K562 (cell line): ENCODE results near the gene KIAA0513. TPM values are rescaled to one million over a fixed set of nuclear protein-coding genes. Genes with fewer than 3 reads are reported as not detected.

Experiments used
- ATAC-seq: fragments of 200-7000 bp; cut with Tn5 transposase; 3 replicates; pipeline ENCODE4 v1.9.1; 2020; ENCODE audit warnings: moderate library complexity
- BruUV-seq: library from RNA; stranded (reverse); fragments of 400-500 nt; replicated peaks from 2 replicates; lab custom pipeline; 2021; lab: Mats Ljungman, UMichigan
- CTCF ChIA-PET: fragments of 300-600 bp; formaldehyde crosslinking; extraction: SDS; loops from one replicate; lab custom pipeline; 2021; ENCODE audit warnings: low intra/inter-chr PET ratio; lab: Yijun Ruan, JAX
- POLR2A ChIA-PET: fragments of 300-600, 350-650 bp; sonication (Branson Sonifier 250); formaldehyde crosslinking; extraction: SDS; loops from one replicate; lab custom pipeline; 2021; ENCODE audit warnings: antibody characterized with exemption, inconsistent platforms; lab: Yijun Ruan, JAX
- DNase-seq, 4 experiments: peaks; one replicate each; pipeline versions ENCODE4 v3.0.0 to v3.0.0-alpha.2; 2011 to 2018; ENCODE audit warnings: low spot score in 3 of 4, mixed read lengths in 3 of 4; ENCODE audit errors: extremely low read depth in 1 of 4
- FAIRE-seq: peaks from 2 replicates; lab custom pipeline; 2011; peaks lifted over from hg19 to GRCh38; lab: Jason Lieb, UNC
- H2AFZ ChIP-seq: 2 replicates; pipeline ENCODE4 v1.6.0; 2011; ENCODE audit warnings: low read depth, low read length, control low read depth, inconsistent platforms
- H3K27ac ChIP-seq: fragments of 200-600 bp; 3 replicates; pipeline ENCODE4 v1.8.0; 2011; ENCODE audit warnings: low read depth, mild to moderate bottlenecking, control low read depth, inconsistent platforms, low read length, moderate library complexity, mixed read lengths; ENCODE audit errors: extremely low read depth
- H3K27me3 ChIP-seq, 2 experiments: fragments of 300-600 bp in 1 of 2; 2 replicates in 1 of 2; 3 replicates in 1 of 2; pipeline versions ENCODE4 v1.6.0 to v1.8.0; 2011; ENCODE audit warnings: inconsistent platforms in 2 of 2, low read length in 2 of 2, mild to moderate bottlenecking in 1 of 2, mixed read lengths in 1 of 2, moderate library complexity in 1 of 2; ENCODE audit not compliant: control insufficient read depth in 2 of 2, insufficient read depth in 2 of 2
- H3K36me3 ChIP-seq: fragments of 300-600 bp; 3 replicates; pipeline ENCODE4 v1.8.0; 2011; ENCODE audit warnings: mild to moderate bottlenecking, low read length, inconsistent platforms; ENCODE audit not compliant: control insufficient read depth, insufficient read depth
- H3K4me1 ChIP-seq, 2 experiments: fragments of 200-600 bp in 1 of 2; replicated peaks in 1 of 2; 2 replicates in 1 of 2; 3 replicates in 1 of 2; pipeline versions ENCODE4 v1.5.1 to v1.8.0; 2011; ENCODE audit warnings: inconsistent platforms in 2 of 2, low read length in 2 of 2, mild to moderate bottlenecking in 1 of 2, mixed read lengths in 1 of 2, moderate library complexity in 1 of 2; ENCODE audit not compliant: control insufficient read depth in 2 of 2, insufficient read depth in 2 of 2
- H3K4me2 ChIP-seq: 2 replicates; pipeline ENCODE4 v1.6.1; 2011; ENCODE audit warnings: low read length, control low read depth, inconsistent platforms, mixed read lengths; ENCODE audit not compliant: insufficient read depth
- H3K4me3 ChIP-seq: fragments of 200-600 bp; sonication (generic), shearing (Covaris generic); 2 replicates; pipeline ENCODE4 v1.5.1; 2016; ENCODE audit warnings: control low read depth, inconsistent platforms
- H3K79me2 ChIP-seq: fragments of 200-600 bp; 3 replicates; pipeline ENCODE4 v1.8.0; 2011; ENCODE audit warnings: low read length, inconsistent platforms; ENCODE audit not compliant: control insufficient read depth, insufficient read depth
- H3K9ac ChIP-seq, 2 experiments: 2 replicates each; pipeline versions ENCODE4 v1.6.0 to v1.6.1; 2011; ENCODE audit warnings: low read depth in 2 of 2, low read length in 2 of 2, control low read depth in 1 of 2, inconsistent platforms in 1 of 2, mild to moderate bottlenecking in 1 of 2, mixed read lengths in 1 of 2; ENCODE audit not compliant: insufficient read depth in 1 of 2
- H3K9me1 ChIP-seq: one replicate; pipeline ENCODE4 v1.6.0; 2011; ENCODE audit warnings: inconsistent platforms, mild to moderate bottlenecking, low read length, moderate library complexity; ENCODE audit not compliant: control insufficient read depth, insufficient read depth
- H3K9me3 ChIP-seq: replicated peaks from 2 replicates; pipeline ENCODE4 v1.5.1; 2011; ENCODE audit warnings: low read depth, low read length, inconsistent platforms; ENCODE audit not compliant: control insufficient read depth, insufficient read depth
- H4K20me1 ChIP-seq: replicated peaks from 2 replicates; pipeline ENCODE4 v1.6.1; 2011; ENCODE audit warnings: low read length, inconsistent platforms, mixed read lengths; ENCODE audit not compliant: control insufficient read depth, insufficient read depth
- NCOA2 ChIP-seq, 2 experiments: fragments of 450-650 bp; IDR thresholded peaks; 2 replicates each; pipeline ENCODE4 v1.6.1; 2018; ENCODE audit warnings: mild to moderate bottlenecking in 2 of 2, moderate library complexity in 1 of 2; ENCODE audit not compliant: partially characterized antibody in 2 of 2
- ZNF518B ChIP-seq: fragments of 250-450 bp; sonication (Bioruptor Pico); IDR thresholded peaks from 2 replicates; pipeline ENCODE4 v1.5.0; 2021; ENCODE audit warnings: mild to moderate bottlenecking, moderate library complexity
- WGBS: fragments of 100-300 bp; shearing (Covaris generic); methylation state at CpG from one replicate; pipeline ENCODE4 v1.1.6; 2016; ENCODE audit warnings: low coverage, mixed read lengths; ENCODE audit not compliant: insufficient coverage; ENCODE audit errors: missing lambda C conversion rate; 5-methylcytosine and 5-hydroxymethylcytosine counted together
- in situ Hi-C: fragments of 300-500 bp; cut with MboI; formaldehyde crosslinking; loops from 4 replicates; pipeline ENCODE4 v1.15.0; 2018; ENCODE audit warnings: inconsistent platforms, mixed read lengths
- intact Hi-C: fragments of 100-400 bp; cut with micrococcal nuclease; formaldehyde crosslinking; loops from 2 replicates; pipeline ENCODE4 v1.14.2; 2022
- polyA plus RNA-seq, 8 experiments: library from polyadenylated mRNA; depleted of rRNA in 4 of 8; stranded (reverse) in 5 of 8; unstranded in 3 of 8; fragments of >200 nt; fragmentation: Nextera tagmentation in 2 of 8; fragmentation: Illumina TruSeq in 1 of 8; extraction: Ambion mirVana in 2 of 8; extraction: Trizol in 1 of 8; gene quantifications; 2 replicates each; pipeline versions ENCODE4 v1.2.1 to v1.2.3, GENCODE V29; 2011 to 2014; ENCODE audit warnings: inconsistent platforms in 1 of 8, missing spikeins in 1 of 8
- total RNA-seq, 7 experiments: library from RNA; depleted of rRNA in 6 of 7; stranded (reverse); fragments of >200 nt in 6 of 7; fragmentation: Illumina TruSeq in 2 of 7; extraction: Trizol in 2 of 7; gene quantifications; 2 replicates each; pipeline versions ENCODE4 v1.2.1 to v1.2.3, GENCODE V29; 2011 to 2021; ENCODE audit warnings: low replicate concordance in 1 of 7

The KIAA0513 gene
- total and polyA plus RNA-seq, 9 of the 15 experiments (the other 6 are each of a cell fraction or from before 2014, with no cell fraction given), result 0.18 to 13.7 (median 10.2) TPM

DNA sequence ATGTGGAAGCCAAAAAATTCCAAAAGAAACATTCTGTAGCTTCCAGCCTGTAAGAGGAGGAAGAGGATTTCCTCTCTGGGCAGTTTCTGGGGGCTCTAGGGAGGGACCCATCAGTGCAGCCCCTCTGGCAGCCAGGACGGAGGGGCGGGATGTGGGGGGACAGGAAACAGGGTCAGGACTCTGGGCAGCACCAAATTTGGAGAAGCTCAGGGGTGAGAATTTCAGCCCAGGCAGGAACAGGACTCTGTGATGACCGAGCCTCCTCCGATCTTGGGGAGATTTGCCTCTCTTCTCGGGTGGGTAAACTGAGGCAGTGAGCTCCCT, 103.1 kb downstream of the KIAA0513 start:
- no peak for TF ChIP-seq NCOA2 (IDR thresholded peaks at IDR 0.05; ENCODE audit: partially characterized antibody in 2 of 2)
- TF ChIP-seq ZNF518B (CRISPR knock-in tag), result no peak
- H3K4me3 ChIP-seq, result no peak overlapping the region
- no peak overlapping the region for H3K27ac ChIP-seq
- no peaks in the 10 kb centered on the region; the same call in none of the 2 replicates for H4K20me1 ChIP-seq
- H3K79me2 ChIP-seq, result no peaks in the 10 kb centered on the region
- in situ Hi-C loops (no loop called here), intact Hi-C loops (no loop called here)
- no peak overlapping the region for H3K9ac ChIP-seq
- H3K9me1 ChIP-seq, result no peaks in the 10 kb centered on the region
- H3K9me3 ChIP-seq, result no peaks in the 10 kb centered on the region
- POLR2A ChIA-PET, result interaction anchor here (0.7 to 1.5 kb wide), 3 partner anchors 10 to 186 kb away, joined by 3 read pairs; partner anchors contain the start of gene CIBAR2
- ATAC-seq, result no peak
- 18% methylated on average over 5 of the region's 5 CpGs for WGBS
- H3K36me3 ChIP-seq, result no peaks in the 10 kb centered on the region
- BruUV-seq, result no TSS peak
- FAIRE-seq, result no peak
- CTCF ChIA-PET, result no interaction called here
- peaks cover 13 to 32% of the 10 kb centered on the region in 2 experiments; a peak in 3 of 5 replicates for H3K27me3 ChIP-seq
- DNase-seq, result no peak
- no peak overlapping the region for H3K4me2 ChIP-seq
- peaks cover 17 to 26% of the 10 kb centered on the region in 2 experiments for H3K4me1 ChIP-seq
- H2AFZ ChIP-seq, result no peak overlapping the region
